WTC11 (cell line): ENCODE data around the gene TRMT1L. TPM values are rescaled to one million over a fixed set of nuclear protein-coding genes. Genes with fewer than 3 reads are reported as not detected.

Experiments
- ATAC-seq: fragments of 200-7000 bp; cut with Tn5 transposase; 2 replicates; pipeline ENCODE4 v1.10.0; 2021; ENCODE audit warnings: mild to moderate bottlenecking, moderate library complexity
- CTCF ChIA-PET: fragments of 300-600 bp; sonication (Branson Sonifier 250); formaldehyde crosslinking; loops from one replicate; lab custom pipeline; 2021; ENCODE audit warnings: antibody characterized with exemption; lab: Charles Lee
- POLR2A ChIA-PET: fragments of 350-600 bp; sonication (Branson Sonifier 250); formaldehyde crosslinking; loops from one replicate; lab custom pipeline; 2021; ENCODE audit warnings: antibody characterized with exemption; lab: Charles Lee
- DNase-seq: peaks from one replicate; pipeline ENCODE4 v3.0.0; 2021; ENCODE audit warnings: low spot score
- H3K27ac Mint-ChIP-seq: 2 replicates; pipeline ENCODE4 v1.8.0; 2021; ENCODE audit warnings: mixed read lengths
- H3K27me3 Mint-ChIP-seq: 2 replicates; pipeline ENCODE4 v1.8.0; 2021; ENCODE audit warnings: low read depth, mild to moderate bottlenecking, moderate library complexity, mixed read lengths
- H3K36me3 Mint-ChIP-seq: 2 replicates; pipeline ENCODE4 v1.8.0; 2021; ENCODE audit warnings: mixed read lengths
- H3K4me1 Mint-ChIP-seq: 2 replicates; pipeline ENCODE4 v1.8.0; 2022; ENCODE audit warnings: mixed read lengths
- H3K4me3 Mint-ChIP-seq: 2 replicates; pipeline ENCODE4 v1.8.0; 2021; ENCODE audit warnings: mild to moderate bottlenecking, moderate library complexity, mixed read lengths
- H3K9me3 Mint-ChIP-seq: 2 replicates; pipeline ENCODE4 v1.8.0; 2021; ENCODE audit warnings: mixed read lengths
- CREM ChIP-seq: sonication (generic); formaldehyde crosslinking; IDR thresholded peaks from 2 replicates; pipeline ENCODE4 v1.8.1; 2022; ENCODE audit warnings: mild to moderate bottlenecking, missing genetic modification reagents, moderate library complexity
- ESRRA ChIP-seq: sonication (generic); formaldehyde crosslinking; IDR thresholded peaks from 2 replicates; pipeline ENCODE4 v1.8.1; 2022; ENCODE audit warnings: mild to moderate bottlenecking, missing genetic modification reagents, borderline replicate concordance
- ETV6 ChIP-seq: sonication (generic); formaldehyde crosslinking; IDR thresholded peaks from 2 replicates; pipeline ENCODE4 v1.8.1; 2022; ENCODE audit warnings: mild to moderate bottlenecking, missing genetic modification reagents
- GTF2I ChIP-seq: fragments of 250-450 bp; sonication (Bioruptor Pico); conservative IDR thresholded peaks from 2 replicates; pipeline ENCODE4 v1.4.0; 2021; ENCODE audit warnings: mild to moderate bottlenecking
- HMGA2 ChIP-seq: fragments of 250-450 bp; sonication (Bioruptor Pico); IDR thresholded peaks from 2 replicates; pipeline ENCODE4 v1.4.0; 2021; ENCODE audit warnings: mild to moderate bottlenecking, moderate library complexity
- IRF2 ChIP-seq: sonication (generic); formaldehyde crosslinking; IDR thresholded peaks from 2 replicates; pipeline ENCODE4 v1.8.0; 2022; ENCODE audit warnings: low read depth, missing genetic modification reagents, borderline replicate concordance
- JAZF1 ChIP-seq: fragments of 250-450 bp; sonication (Bioruptor Pico); IDR thresholded peaks from 2 replicates; pipeline ENCODE4 v1.9.0; 2021; ENCODE audit warnings: moderate library complexity, mild to moderate bottlenecking, inconsistent platforms
- MXD4 ChIP-seq: fragments of 250-450 bp; sonication (Bioruptor Pico); IDR thresholded peaks from 2 replicates; pipeline ENCODE4 v1.8.0; 2021; ENCODE audit warnings: mild to moderate bottlenecking, moderate library complexity, borderline replicate concordance
- SMAD3 ChIP-seq: sonication (generic); formaldehyde crosslinking; IDR thresholded peaks from 2 replicates; pipeline ENCODE4 v1.8.0; 2022; ENCODE audit warnings: missing genetic modification reagents, mild to moderate bottlenecking, borderline replicate concordance
- SMAD4 ChIP-seq: sonication (generic); formaldehyde crosslinking; IDR thresholded peaks from 2 replicates; pipeline ENCODE4 v1.8.0; 2022; ENCODE audit warnings: mild to moderate bottlenecking, missing genetic modification reagents
- SOX15 ChIP-seq: fragments of 250-450 bp; sonication (Bioruptor Pico); IDR thresholded peaks from 2 replicates; pipeline ENCODE4 v1.9.0; 2021; ENCODE audit warnings: mild to moderate bottlenecking
- SP1 ChIP-seq: sonication (generic); formaldehyde crosslinking; conservative IDR thresholded peaks from 2 replicates; pipeline ENCODE4 v1.8.1; 2022; ENCODE audit warnings: missing genetic modification reagents
- ZNF138 ChIP-seq: sonication (generic); formaldehyde crosslinking; conservative IDR thresholded peaks from 2 replicates; pipeline ENCODE4 v1.8.1; 2022; ENCODE audit warnings: mild to moderate bottlenecking, moderate library complexity, missing genetic modification reagents
- ZNF317 ChIP-seq: sonication (generic); formaldehyde crosslinking; IDR thresholded peaks from 2 replicates; pipeline ENCODE4 v1.8.1; 2023; ENCODE audit warnings: low read depth, mild to moderate bottlenecking, moderate library complexity, missing genetic modification reagents, borderline replicate concordance
- total RNA-seq: library from RNA; stranded (reverse); gene quantifications from 3 replicates; pipeline ENCODE4 v1.2.3, GENCODE V29; 2021
- TF ChIP-seq, protein P1 (sequence below): sonication (generic); formaldehyde crosslinking; IDR thresholded peaks from 2 replicates; pipeline ENCODE4 v1.8.1; 2023; ENCODE audit warnings: mild to moderate bottlenecking, missing genetic modification reagents, moderate library complexity
- TF ChIP-seq, protein P2 (sequence below): sonication (generic); formaldehyde crosslinking; IDR thresholded peaks from 2 replicates; pipeline ENCODE4 v1.8.1; 2022; ENCODE audit warnings: mild to moderate bottlenecking, missing genetic modification reagents, moderate library complexity, borderline replicate concordance
- TF ChIP-seq, protein P3 (sequence below): fragments of 250-450 bp; sonication (Bioruptor Pico); IDR thresholded peaks from 2 replicates; pipeline ENCODE4 v1.9.0; 2021; ENCODE audit warnings: moderate library complexity, mild to moderate bottlenecking, inconsistent platforms, borderline replicate concordance
- TF ChIP-seq, protein P4 (sequence below): fragments of 250-450 bp; sonication (Bioruptor Pico); IDR thresholded peaks from 2 replicates; pipeline ENCODE4 v1.9.0; 2021; ENCODE audit warnings: mild to moderate bottlenecking
- TF ChIP-seq, protein P5 (sequence below): sonication (generic); formaldehyde crosslinking; IDR thresholded peaks from 2 replicates; pipeline ENCODE4 v1.8.0; 2022; ENCODE audit warnings: mild to moderate bottlenecking, missing genetic modification reagents
- TF ChIP-seq, protein P6 (sequence below): sonication (generic); formaldehyde crosslinking; conservative IDR thresholded peaks from 2 replicates; pipeline ENCODE4 v1.8.1; 2022; ENCODE audit warnings: mild to moderate bottlenecking, missing genetic modification reagents
- TF ChIP-seq, protein P7 (sequence below): sonication (generic); formaldehyde crosslinking; IDR thresholded peaks from 2 replicates; pipeline ENCODE4 v1.8.0; 2022; ENCODE audit warnings: mild to moderate bottlenecking, missing genetic modification reagents
- TF ChIP-seq, protein P8 (sequence below): fragments of 250-450 bp; sonication (Bioruptor Pico); IDR thresholded peaks from 2 replicates; pipeline ENCODE4 v1.9.0; 2021; ENCODE audit warnings: mild to moderate bottlenecking
- TF ChIP-seq, protein P9 (sequence below): sonication (generic); formaldehyde crosslinking; IDR thresholded peaks from 2 replicates; pipeline ENCODE4 v1.8.1; 2023; ENCODE audit warnings: mild to moderate bottlenecking, missing genetic modification reagents, moderate library complexity

Gene TRMT1L
- total RNA-seq, 1 experiment from 2014 or later = 24.7 TPM

DNA sequence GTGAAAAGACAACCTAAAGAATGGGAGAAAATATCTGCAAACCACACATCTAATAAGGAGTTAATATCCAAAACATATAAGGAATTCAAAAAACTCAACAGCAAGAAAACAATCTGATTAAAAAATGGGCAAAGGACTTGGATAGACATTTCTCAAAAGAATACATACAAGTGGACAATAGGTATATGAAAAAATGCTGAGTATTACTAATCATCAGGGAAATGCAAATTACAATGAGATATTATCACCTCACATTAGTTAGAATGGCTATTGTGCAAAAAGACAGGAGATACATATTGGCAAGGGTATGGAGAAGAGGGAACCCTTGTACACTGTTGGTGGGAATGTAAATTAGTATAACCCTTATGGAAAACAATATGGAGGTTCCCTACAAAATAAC lies 44.9 kb downstream of the TRMT1L start (continued):
- TF ChIP-seq, protein P1, sequence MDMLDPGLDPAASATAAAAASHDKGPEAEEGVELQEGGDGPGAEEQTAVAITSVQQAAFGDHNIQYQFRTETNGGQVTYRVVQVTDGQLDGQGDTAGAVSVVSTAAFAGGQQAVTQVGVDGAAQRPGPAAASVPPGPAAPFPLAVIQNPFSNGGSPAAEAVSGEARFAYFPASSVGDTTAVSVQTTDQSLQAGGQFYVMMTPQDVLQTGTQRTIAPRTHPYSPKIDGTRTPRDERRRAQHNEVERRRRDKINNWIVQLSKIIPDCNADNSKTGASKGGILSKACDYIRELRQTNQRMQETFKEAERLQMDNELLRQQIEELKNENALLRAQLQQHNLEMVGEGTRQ (CRISPR knock-in tag) = no peak

DNA sequence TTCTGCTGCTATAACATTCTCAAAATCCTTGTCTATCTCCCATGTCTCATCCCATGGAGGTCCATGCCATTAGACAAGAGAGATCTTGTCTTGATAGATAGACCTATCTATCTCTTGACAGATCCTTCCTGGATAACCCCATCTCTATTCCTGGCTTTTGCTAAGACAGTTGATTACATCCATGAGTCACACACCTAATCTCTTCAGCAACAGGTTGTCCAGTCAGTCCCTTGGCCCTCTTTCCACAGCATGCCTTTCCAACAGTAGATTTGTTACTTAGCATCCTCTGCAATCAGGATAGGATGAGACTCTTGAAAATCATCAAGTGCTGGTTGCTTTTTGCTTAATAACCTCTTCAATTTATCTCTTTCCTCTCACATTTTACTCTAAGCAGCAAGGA lies 46.6 kb downstream of the TRMT1L start:
- ATAC-seq (no peak), DNase-seq (no peak)
- TF ChIP-seq CREM (no peak), SP1 (CRISPR knock-in tag) (no peak), ZNF317 (CRISPR knock-in tag) (no peak), ZNF138 (CRISPR knock-in tag) (no peak)
- TF ChIP-seq, protein P2, sequence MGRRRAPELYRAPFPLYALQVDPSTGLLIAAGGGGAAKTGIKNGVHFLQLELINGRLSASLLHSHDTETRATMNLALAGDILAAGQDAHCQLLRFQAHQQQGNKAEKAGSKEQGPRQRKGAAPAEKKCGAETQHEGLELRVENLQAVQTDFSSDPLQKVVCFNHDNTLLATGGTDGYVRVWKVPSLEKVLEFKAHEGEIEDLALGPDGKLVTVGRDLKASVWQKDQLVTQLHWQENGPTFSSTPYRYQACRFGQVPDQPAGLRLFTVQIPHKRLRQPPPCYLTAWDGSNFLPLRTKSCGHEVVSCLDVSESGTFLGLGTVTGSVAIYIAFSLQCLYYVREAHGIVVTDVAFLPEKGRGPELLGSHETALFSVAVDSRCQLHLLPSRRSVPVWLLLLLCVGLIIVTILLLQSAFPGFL (CRISPR knock-in tag) = no peak
- POLR2A ChIA-PET = no interaction called here
- Mint-ChIP-seq H3K27me3 (no peaks in the 10 kb centered on the region), H3K9me3 (peaks cover 15% of the 10 kb centered on the region), H3K4me1 (no peaks in the 10 kb centered on the region), H3K36me3 (peaks cover 12% of the 10 kb centered on the region), H3K4me3 (no peak overlapping the region), H3K27ac (no peak overlapping the region)
- CTCF ChIA-PET = no interaction called here

DNA sequence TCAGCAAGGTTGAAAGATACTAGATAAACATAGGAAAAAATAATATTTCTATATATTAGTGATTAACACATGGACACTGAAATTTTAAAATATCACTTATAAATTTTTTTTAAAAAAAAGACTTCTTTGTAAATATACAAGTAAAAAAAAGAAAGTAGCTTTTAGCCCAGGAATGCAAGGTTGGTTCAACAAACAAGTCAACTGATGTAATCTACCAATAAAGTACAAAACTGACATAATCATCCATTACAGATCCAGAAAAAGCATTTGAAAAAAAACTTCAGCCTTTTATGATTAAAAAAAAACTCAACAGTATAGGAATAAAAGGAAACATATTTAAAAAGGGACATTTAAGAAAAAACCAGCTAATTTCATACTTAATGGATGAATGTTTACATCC lies 48.4 kb downstream of the TRMT1L start:
- H3K27me3 Mint-ChIP-seq = no peaks in the 10 kb centered on the region
- peaks cover 15% of the 10 kb centered on the region for H3K9me3 Mint-ChIP-seq
- peaks cover 17% of the 10 kb centered on the region for H3K36me3 Mint-ChIP-seq
- H3K27ac Mint-ChIP-seq = no peak overlapping the region
- CTCF ChIA-PET = interaction anchor here (0.7 kb wide), 2 partner anchors 62 to 445 kb away, joined by 3 read pairs; no protein-coding TSS in a partner anchor
- DNase-seq (no peak), ATAC-seq (no peak)
- POLR2A ChIA-PET = no interaction called here
- no peaks in the 10 kb centered on the region for H3K4me1 Mint-ChIP-seq
- H3K4me3 Mint-ChIP-seq = no peak overlapping the region
- TF ChIP-seq GTF2I (CRISPR knock-in tag) = no peak
- no peak for TF ChIP-seq HMGA2 (CRISPR knock-in tag)
- TF ChIP-seq SOX15 = no peak
- TF ChIP-seq, protein P3, sequence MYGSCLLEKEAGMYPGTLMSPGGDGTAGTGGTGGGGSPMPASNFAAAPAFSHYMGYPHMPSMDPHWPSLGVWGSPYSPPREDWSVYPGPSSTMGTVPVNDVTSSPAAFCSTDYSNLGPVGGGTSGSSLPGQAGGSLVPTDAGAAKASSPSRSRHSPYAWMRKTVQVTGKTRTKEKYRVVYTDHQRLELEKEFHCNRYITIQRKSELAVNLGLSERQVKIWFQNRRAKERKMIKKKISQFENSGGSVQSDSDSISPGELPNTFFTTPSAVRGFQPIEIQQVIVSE (CRISPR knock-in tag) = no peak
- TF ChIP-seq, protein P4, sequence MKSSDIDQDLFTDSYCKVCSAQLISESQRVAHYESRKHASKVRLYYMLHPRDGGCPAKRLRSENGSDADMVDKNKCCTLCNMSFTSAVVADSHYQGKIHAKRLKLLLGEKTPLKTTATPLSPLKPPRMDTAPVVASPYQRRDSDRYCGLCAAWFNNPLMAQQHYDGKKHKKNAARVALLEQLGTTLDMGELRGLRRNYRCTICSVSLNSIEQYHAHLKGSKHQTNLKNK (CRISPR knock-in tag) = no peak
- TF ChIP-seq, protein P5, sequence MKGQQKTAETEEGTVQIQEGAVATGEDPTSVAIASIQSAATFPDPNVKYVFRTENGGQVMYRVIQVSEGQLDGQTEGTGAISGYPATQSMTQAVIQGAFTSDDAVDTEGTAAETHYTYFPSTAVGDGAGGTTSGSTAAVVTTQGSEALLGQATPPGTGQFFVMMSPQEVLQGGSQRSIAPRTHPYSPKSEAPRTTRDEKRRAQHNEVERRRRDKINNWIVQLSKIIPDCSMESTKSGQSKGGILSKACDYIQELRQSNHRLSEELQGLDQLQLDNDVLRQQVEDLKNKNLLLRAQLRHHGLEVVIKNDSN (CRISPR knock-in tag) = no peak
- TF ChIP-seq, protein P6, sequence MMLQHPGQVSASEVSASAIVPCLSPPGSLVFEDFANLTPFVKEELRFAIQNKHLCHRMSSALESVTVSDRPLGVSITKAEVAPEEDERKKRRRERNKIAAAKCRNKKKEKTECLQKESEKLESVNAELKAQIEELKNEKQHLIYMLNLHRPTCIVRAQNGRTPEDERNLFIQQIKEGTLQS (CRISPR knock-in tag) = no peak
- no peak for TF ChIP-seq SMAD3 (CRISPR knock-in tag)
- TF ChIP-seq SMAD4 = no peak
- no peak for TF ChIP-seq JAZF1
- TF ChIP-seq, protein P7, sequence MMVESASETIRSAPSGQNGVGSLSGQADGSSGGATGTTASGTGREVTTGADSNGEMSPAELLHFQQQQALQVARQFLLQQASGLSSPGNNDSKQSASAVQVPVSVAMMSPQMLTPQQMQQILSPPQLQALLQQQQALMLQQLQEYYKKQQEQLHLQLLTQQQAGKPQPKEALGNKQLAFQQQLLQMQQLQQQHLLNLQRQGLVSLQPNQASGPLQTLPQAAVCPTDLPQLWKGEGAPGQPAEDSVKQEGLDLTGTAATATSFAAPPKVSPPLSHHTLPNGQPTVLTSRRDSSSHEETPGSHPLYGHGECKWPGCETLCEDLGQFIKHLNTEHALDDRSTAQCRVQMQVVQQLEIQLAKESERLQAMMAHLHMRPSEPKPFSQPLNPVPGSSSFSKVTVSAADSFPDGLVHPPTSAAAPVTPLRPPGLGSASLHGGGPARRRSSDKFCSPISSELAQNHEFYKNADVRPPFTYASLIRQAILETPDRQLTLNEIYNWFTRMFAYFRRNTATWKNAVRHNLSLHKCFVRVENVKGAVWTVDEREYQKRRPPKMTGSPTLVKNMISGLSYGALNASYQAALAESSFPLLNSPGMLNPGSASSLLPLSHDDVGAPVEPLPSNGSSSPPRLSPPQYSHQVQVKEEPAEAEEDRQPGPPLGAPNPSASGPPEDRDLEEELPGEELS (CRISPR knock-in tag) = no peak
- TF ChIP-seq, protein P8, sequence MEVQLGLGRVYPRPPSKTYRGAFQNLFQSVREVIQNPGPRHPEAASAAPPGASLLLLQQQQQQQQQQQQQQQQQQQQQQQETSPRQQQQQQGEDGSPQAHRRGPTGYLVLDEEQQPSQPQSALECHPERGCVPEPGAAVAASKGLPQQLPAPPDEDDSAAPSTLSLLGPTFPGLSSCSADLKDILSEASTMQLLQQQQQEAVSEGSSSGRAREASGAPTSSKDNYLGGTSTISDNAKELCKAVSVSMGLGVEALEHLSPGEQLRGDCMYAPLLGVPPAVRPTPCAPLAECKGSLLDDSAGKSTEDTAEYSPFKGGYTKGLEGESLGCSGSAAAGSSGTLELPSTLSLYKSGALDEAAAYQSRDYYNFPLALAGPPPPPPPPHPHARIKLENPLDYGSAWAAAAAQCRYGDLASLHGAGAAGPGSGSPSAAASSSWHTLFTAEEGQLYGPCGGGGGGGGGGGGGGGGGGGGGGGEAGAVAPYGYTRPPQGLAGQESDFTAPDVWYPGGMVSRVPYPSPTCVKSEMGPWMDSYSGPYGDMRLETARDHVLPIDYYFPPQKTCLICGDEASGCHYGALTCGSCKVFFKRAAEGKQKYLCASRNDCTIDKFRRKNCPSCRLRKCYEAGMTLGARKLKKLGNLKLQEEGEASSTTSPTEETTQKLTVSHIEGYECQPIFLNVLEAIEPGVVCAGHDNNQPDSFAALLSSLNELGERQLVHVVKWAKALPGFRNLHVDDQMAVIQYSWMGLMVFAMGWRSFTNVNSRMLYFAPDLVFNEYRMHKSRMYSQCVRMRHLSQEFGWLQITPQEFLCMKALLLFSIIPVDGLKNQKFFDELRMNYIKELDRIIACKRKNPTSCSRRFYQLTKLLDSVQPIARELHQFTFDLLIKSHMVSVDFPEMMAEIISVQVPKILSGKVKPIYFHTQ (CRISPR knock-in tag) = no peak
- TF ChIP-seq, protein P9, sequence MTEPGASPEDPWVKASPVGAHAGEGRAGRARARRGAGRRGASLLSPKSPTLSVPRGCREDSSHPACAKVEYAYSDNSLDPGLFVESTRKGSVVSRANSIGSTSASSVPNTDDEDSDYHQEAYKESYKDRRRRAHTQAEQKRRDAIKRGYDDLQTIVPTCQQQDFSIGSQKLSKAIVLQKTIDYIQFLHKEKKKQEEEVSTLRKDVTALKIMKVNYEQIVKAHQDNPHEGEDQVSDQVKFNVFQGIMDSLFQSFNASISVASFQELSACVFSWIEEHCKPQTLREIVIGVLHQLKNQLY (CRISPR knock-in tag) = no peak
- no peak for TF ChIP-seq ESRRA (CRISPR knock-in tag)
- TF ChIP-seq ETV6 (CRISPR knock-in tag) = no peak
- TF ChIP-seq MXD4 = no peak
- no peak for TF ChIP-seq IRF2
